ENCODE measurements around the gene NTRK3. TPM values are rescaled to one million over a fixed set of nuclear protein-coding genes. Genes with fewer than 3 reads are reported as not detected.

Gene NTRK3
- total and polyA plus RNA-seq, 2 donors (not counting 3 experiments of a cell fraction or from before 2014, with no cell fraction given): not detected

- Histone ChIP-seq H4K20me1 (replicated peaks; ENCODE audit: control insufficient read depth, extremely low read depth, insufficient read depth, low read length) (no peaks in the 10 kb centered on the region), H3K27me3 (ENCODE audit: control insufficient read depth in 2 of 2, insufficient read depth in 2 of 2, low read length in 2 of 2) (no peaks in the 10 kb centered on the region), H3K9ac (replicated peaks; ENCODE audit: extremely low read depth, insufficient read depth, low read length) (no peak overlapping the region), H3K36me3 (ENCODE audit: control insufficient read depth in 2 of 2, extremely low read depth in 1 of 2, insufficient read depth in 2 of 2, low read length in 2 of 2) (no peaks in the 10 kb centered on the region), H3K4me2 (ENCODE audit: insufficient read depth, low read length) (no peak overlapping the region), H3K9me3 (replicated peaks; ENCODE audit: control insufficient read depth, insufficient read depth, low read length) (peaks cover 4% of the 10 kb centered on the region), H3K27ac (ENCODE audit: insufficient read depth, low read depth, low read length) (no peak overlapping the region), H3K4me3 (replicated peaks in 1 of 3; ENCODE audit: insufficient read depth in 1 of 3, low read depth in 1 of 3, low read length in 3 of 3) (no peak overlapping the region), H3K9me1 (replicated peaks; ENCODE audit: control insufficient read depth, extremely low read depth, insufficient read depth, low read length) (no peaks in the 10 kb centered on the region), H3K79me2 (ENCODE audit: control insufficient read depth, insufficient read depth, low read length) (no peaks in the 10 kb centered on the region), H2AFZ (ENCODE audit: low read depth, low read length) (no peak overlapping the region), H3K4me1 (ENCODE audit: control insufficient read depth, extremely low read depth, insufficient read depth, low read length) (no peaks in the 10 kb centered on the region)
- intact Hi-C loops (cut with micrococcal nuclease): no loop called here
- ChIA-PET CTCF (interaction anchor here (0.5 kb wide), 1 partner anchor 205 kb away, joined by 3 read pairs; no protein-coding TSS in a partner anchor), POLR2A (no interaction called here)
- no TSS peak for BruUV-seq (replicated peaks)
- DNase-seq (ENCODE audit: low read depth, low spot score): no peak
- FAIRE-seq: no peak
- dilution Hi-C loops (cut with MboI; ENCODE audit: extremely low pct_ligation_motif_present, low sequenced_read_pairs): no loop called here
- no peak for TF ChIP-seq MYC (IDR thresholded peaks at IDR 0.05; ENCODE audit: low read depth, low read length)
- no peak for TF ChIP-seq POLR2AphosphoS5 (IDR thresholded peaks at IDR 0.05; ENCODE audit: insufficient read depth, low read depth, low read length)
- no peak for TF ChIP-seq POLR2A (IDR thresholded peaks at IDR 0.05; ENCODE audit: low read depth, low read length)
- TF ChIP-seq GATA2 (IDR thresholded peaks at IDR 0.05; ENCODE audit: insufficient read depth, insufficient read length, low read depth, low read length): no peak
- no peak for TF ChIP-seq FOS (IDR thresholded peaks at IDR 0.05; ENCODE audit: borderline replicate concordance, insufficient read depth, low read length)
- TF ChIP-seq CTCF (IDR thresholded peaks at IDR 0.05; ENCODE audit: extremely low read depth in 1 of 2, insufficient read depth in 1 of 2, low read depth in 1 of 2, low read length in 2 of 2): no peak
- TF ChIP-seq EZH2 (IDR thresholded peaks at IDR 0.05; ENCODE audit: borderline replicate concordance, low read depth, low read length, severe bottlenecking): no peak
- no peak for TF ChIP-seq MAX (IDR thresholded peaks at IDR 0.05; ENCODE audit: insufficient read depth, insufficient read length)
Observed at GRCh38 chr15:88012233-88012632, 244.3 kb downstream of the NTRK3 start.

Data from endothelial cell of umbilical vein (primary cell).